GM18508 (cell line): Measurements from ENCODE around the gene BOLL.
A peak's percentile ranks its signal among the peaks of the same experiment; 100 is the strongest.
"Not testable (repeated sequence)": the region's sequence is repeated elsewhere in the genome, so short reads cannot be mapped to it uniquely, and the experiment has no call there.

ENCODE experiments used
- ATAC-seq: cut with Tn5 transposase; IDR thresholded peaks from one replicate; pipeline ENCODE4 v1.9.1; 2021; ENCODE audit warnings: moderate number of reproducible peaks; ENCODE audit not compliant: insufficient read depth, unreplicated experiment

The BOLL gene

DNA sequence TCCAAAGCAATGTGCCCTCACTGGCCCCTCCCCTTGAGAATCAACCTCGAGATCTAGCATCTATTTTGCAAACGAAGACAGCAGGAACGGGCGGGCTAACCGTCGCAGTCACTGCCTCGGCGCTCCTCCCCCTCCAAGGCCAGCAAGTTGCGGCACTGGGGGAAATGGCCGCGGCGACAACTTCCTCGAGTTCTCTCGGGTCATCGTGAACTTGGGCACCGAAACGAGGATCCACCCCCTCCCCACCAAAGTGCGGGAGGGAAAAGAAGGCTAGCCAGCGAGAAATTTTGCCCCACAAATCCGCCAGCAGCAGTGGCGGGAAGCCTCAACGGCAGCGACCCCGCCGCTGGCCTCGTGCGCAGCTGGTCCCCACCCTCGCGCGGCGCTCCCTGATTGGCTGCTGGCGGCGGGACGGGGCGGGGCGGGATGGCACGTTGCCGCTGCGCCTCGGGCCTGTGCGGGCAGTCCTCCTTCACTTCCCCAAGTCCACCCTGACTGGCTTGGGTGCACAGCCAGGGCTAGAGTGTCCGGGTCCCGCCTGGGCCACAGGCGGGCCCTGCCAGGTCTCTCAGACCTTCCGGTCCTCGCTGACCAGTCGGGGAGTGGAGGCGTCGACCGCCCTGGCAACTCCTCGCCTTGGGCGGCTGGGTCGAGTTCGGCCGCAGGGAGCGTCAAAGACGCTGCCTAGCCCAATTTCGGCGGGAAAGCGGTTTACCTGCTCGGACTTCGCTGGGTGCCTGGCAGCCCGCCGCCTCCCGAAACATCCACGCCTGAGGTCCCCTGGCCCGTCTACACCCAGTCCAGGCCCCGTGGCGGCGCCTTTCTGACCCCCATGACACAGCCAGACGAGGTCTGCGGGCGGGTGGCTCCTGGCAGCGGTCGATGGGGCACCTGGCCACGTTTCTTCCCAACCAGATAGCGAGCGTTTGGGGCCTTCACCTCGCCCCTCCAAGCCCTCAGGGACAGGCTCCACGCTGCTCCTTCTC is at the start of gene BOLL:
Gene BOLL, minus strand, starts transcription at position 364 of the 986 bp plus-strand sequence. CDS start 3,469 bp downstream, outside the sequence.
- ATAC-seq = no peak

GRCh38 chr2:197834771-197835170 is 49.7 kb upstream of the BOLL start:
- not testable (repeated sequence) for ATAC-seq

DNA sequence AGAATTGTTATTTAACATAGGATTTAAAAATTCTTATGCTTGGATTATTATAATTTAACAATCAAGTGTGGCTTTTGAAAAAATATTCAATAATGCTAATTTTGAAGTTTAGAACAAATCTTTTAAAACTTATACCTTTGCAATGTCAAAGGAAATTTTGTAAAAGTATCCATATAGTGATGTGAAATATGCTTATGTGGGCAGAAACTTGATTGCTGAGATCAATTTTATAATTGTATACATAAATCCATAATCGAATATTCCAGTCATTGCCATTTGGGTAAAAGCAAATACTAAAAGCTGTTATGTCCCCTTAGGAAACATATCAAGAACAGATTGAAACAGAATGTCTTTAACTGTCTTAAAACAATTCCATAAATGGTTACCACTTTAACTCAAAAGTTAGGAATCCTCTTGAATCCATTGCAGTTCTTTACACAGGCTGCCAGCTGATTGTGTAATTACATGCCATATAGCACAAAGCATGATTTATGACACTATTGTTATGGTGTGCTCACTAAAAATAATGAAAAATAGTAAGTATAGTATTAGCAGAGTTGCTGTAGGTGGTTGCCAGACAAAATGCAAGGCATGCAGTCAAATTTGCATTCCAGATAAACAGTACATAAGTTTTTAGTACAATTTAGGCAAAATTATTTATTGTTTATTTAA is 43.5 kb upstream of the BOLL start:
- ATAC-seq = no peak

DNA sequence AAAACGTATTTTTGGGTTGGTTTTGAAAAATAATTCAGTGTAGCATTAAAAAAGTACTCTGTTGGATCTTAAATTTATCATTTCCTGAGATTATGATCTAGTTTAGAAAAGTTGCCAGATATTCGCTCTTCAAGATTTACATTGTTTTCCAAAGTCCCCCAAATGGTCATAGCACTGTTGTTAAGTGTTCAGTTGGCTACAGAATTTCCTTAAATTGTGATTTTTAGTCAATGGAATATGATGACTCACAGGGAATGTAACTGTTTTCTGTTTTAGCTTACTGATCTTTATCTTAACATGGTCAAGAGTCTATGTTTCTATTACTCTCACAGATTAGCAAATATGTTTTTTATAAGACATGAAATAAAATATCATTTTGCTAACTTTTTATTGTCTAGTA is 42.5 kb upstream of the BOLL start:
- no peak for ATAC-seq

DNA sequence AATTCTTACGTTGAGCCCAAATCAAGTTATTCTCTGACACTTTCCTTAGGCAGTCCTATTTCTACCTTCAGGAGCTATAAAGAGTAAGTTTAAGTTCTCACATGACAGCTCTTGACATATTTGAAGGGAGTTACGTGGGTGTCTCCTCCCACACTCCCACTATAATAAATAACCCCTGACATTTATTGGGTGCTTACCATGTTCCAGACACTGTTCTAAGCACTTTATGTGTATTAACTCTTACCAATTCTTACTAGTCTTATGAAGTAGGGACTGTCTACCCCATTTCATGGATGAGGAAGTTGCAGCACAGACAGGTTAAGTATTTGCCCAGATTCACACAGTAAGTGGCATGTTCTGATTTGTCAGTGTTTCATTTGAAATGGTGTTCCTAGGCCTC is 37.2 kb upstream of the BOLL start:
- no peak for ATAC-seq

GRCh38 chr2:197821550-197822289 is 36.6 kb upstream of the BOLL start:
- ATAC-seq = no peak

DNA sequence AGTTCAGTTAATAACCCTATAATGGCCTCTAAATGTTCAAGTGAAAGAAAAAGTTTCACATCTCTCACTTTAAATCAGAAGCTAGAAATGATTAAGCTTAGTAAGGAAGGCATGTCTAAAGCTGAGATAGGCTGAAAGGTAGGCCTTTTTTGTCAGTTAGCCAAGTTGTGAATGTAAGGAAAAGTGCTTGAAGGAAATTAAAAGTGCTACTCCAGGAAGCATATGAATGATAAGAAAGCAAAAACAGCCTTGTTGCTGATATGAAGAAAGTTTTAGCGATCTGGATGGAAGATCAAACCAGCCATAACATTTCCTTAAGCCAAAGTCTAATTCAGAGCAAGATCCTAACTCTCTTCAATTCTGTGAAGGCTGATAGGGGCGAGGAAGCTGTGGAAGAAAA is 29.4 kb upstream of the BOLL start:
- no peak for ATAC-seq

GRCh38 chr2:197813093-197813787 is 28.1 kb upstream of the BOLL start:
- no peak for ATAC-seq

- no peak for ATAC-seq
Observed at GRCh38 chr2:197810491-197810890, 25.4 kb upstream of the BOLL start.

DNA sequence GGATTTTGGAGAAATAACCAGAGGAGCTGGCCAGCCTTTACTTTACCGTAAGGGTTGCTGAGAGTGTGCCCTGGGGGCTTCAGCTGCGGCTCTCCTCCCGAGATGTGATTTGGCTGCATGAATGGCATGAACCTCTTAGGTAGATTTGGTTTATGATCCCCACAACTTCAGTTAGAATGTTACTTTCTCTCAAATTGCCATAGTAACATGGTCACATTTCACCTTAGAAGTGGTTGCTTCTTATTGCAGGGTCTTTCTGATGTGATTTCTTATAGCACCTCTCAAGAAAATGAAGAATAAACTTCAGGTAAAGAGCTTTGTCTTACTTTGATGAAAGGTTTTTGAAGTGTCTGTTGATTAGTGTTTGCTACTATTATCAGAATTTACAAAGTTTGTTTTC is 24.9 kb upstream of the BOLL start:
- ATAC-seq = no peak

DNA sequence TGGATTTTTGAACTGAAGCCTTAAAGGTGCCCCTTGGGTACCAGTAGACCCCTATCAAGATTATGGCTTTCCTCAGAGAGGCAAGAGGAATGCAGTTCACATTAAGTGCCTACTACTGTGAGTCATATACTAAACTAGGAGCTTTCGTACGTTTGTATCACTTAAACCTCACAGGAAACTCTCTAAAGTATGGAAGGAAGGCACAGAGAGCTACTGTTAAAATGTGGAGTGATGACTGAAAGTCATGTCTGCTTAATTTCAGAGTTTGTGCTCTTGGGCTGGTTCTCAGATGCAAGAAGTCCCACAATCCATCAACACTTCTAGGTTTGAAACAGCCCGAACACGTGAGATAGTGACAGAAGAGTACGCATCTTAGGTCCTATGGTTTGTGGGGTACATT is 23.9 kb upstream of the BOLL start:
- no peak for ATAC-seq

GRCh38 chr2:197805715-197806633 is 20.9 kb upstream of the BOLL start:
- no peak for ATAC-seq

DNA sequence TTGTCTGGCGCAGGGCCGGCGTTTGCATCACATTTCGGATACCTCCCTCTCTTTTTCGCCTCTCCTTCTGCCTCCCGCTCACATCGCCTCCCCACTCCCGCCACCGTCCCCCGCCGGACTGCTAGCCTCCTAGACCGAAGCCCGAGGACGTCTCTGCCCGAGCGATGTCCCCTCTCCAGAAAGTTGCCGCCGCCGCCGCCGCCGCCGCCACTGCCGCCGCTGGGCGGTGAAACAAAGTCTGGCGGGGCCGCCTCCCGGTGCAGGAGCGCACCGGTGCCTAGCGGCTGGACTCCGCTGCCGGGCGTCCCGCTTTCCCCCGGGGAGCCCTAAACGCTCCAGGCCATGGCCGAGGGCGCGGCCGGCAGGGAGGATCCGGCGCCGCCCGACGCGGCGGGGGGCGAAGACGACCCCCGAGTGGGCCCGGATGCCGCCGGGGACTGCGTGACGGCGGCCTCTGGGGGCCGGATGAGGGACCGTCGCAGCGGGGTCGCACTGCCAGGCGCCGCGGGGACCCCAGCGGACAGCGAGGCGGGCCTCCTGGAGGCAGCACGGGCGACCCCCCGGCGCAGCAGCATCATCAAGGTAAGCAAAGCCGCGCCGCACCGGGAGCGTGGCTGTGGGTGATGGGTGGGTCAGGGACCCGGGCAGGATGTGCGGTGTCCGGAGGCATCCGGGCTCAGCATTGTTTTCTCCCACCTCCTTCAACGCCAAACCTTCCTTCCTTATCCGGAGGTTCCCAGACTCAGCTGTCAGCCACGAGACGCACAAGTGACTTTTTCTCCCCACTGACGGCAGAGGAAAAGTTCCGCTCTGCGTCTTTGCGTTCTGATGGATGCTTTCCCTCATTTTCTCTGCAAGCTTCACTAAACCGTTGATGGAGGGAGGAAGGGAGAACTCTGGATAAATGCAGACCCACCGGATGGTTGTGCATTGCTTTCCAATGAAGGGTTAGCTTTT is 19.9 kb upstream of the BOLL start:
- peak; percentile 6 for ATAC-seq

GRCh38 chr2:197804049-197804757 is 19.1 kb upstream of the BOLL start, which contains the start of gene PLCL1:
PLCL1 (plus strand) TSS chr2:197804593.
- peak; percentile 97 for ATAC-seq

- peak; percentile 35 for ATAC-seq
Observed at GRCh38 chr2:197803033-197803444, 17.9 kb upstream of the BOLL start.

- ATAC-seq = no peak
Observed at GRCh38 chr2:197801033-197801432, 15.9 kb upstream of the BOLL start.

DNA sequence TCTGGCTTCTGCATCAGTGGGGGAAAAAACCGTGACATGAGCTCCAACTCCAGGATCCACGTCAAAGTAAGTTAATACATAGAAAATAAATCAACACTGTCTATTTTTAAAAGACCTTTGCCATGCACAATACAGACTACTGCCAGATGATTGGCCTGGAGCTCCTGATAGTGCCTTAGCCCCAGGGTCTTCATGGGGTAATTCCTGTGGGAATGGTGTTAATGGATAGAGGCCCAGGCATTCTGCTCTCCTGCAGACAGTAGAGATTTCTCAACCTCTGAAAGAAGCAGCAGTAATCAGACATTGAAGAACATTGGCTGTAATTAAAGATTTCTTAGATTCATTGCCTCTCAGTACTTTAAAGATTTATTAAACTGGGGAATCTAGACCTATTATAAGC is 15.0 kb upstream of the BOLL start:
- ATAC-seq = no peak
